DOHH2 (cell line): ENCODE results near the gene ALDH4A1.

Experiments
- EZH2phosphoT487 ChIP-seq: fragments of 200-600 bp; sonication (generic); IDR thresholded peaks from 2 replicates; pipeline ENCODE4 v1.6.1; 2017; ENCODE audit warnings: borderline replicate concordance, mild to moderate bottlenecking, antibody characterized with exemption, low read length, moderate library complexity, mixed read lengths
- TF ChIP-seq, protein P1 (sequence below): fragments of 200-600 bp; sonication (generic); IDR thresholded peaks from one replicate; pipeline ENCODE4 v1.5.1; 2014; ENCODE audit warnings: antibody characterized with exemption, mild to moderate bottlenecking, low read depth, low read length; ENCODE audit not compliant: poor library complexity, severe bottlenecking

- TF ChIP-seq, protein P1, sequence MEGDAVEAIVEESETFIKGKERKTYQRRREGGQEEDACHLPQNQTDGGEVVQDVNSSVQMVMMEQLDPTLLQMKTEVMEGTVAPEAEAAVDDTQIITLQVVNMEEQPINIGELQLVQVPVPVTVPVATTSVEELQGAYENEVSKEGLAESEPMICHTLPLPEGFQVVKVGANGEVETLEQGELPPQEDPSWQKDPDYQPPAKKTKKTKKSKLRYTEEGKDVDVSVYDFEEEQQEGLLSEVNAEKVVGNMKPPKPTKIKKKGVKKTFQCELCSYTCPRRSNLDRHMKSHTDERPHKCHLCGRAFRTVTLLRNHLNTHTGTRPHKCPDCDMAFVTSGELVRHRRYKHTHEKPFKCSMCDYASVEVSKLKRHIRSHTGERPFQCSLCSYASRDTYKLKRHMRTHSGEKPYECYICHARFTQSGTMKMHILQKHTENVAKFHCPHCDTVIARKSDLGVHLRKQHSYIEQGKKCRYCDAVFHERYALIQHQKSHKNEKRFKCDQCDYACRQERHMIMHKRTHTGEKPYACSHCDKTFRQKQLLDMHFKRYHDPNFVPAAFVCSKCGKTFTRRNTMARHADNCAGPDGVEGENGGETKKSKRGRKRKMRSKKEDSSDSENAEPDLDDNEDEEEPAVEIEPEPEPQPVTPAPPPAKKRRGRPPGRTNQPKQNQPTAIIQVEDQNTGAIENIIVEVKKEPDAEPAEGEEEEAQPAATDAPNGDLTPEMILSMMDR, result no peak
- no peak for TF ChIP-seq EZH2phosphoT487
Measured at GRCh38 chr1:18934205-18935000, 32.0 kb upstream of the ALDH4A1 start.
